Raji (cell line): ENCODE measurements around the gene DMD.

Experiments used
- POLR2A ChIP-seq: IDR thresholded peaks from 2 replicates; pipeline ENCODE4 v1.6.1; 2011; ENCODE audit warnings: low read depth, low read length, control low read depth; ENCODE audit not compliant: insufficient read depth

DMD gene

DNA sequence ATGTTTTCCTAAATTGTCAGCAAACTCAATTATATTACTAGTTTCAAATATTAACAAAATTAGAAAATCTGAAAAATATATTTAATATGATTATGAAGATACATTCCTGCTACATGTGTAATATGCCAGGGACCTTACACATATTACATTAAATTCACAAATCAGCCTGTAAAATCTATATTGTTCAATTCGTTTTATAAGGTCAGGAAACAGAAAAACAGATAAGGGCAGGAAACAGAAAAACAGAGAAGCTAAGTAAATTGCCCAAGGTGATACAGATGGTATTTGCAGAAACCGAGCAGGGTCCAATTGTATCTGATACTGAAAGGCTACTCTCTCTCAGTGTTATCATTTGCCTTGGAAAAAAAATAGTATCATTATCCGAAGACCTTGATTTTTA is 739.0 kb downstream of the DMD start:
- TF ChIP-seq POLR2A = no peak

DNA sequence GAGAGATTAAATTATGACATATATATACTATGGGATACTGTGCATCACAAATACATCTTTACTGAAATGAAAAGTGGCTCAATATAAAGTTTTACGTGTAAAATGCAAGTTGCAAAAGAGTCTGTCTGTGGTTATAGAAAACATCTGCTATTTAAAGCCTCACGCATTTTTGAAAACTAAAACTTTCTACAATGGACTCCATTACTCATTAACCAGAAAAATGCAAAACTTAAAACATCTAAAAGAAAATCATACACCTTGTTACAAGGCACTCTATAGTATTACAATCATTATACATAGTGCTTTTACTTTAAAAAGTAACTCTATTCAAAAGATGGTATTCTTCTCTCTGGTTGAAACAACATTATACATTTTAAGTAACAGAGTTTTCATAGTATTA is 755.6 kb downstream of the DMD start:
- TF ChIP-seq POLR2A = no peak

GRCh38 chrX:32451954-32452695 is 759.2 kb downstream of the DMD start:
- TF ChIP-seq POLR2A = no peak

DNA sequence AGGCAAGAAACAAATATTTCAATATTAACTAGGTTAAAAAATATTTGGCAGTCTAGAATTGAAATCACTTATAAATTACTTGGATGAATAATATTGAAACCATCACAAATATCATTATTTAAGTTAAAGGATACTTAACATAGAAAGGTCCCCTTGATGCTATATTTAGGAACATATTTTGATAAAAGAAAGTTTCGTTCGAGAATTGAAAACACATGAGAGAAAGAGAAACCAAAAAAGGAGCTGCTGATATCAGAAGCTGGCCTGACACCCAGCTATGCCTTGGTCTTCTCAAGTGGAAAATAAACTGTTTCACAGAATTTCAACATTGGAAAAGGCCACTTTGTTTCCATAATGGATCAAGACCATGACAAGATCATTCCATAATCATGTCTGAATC is 762.4 kb downstream of the DMD start:
- TF ChIP-seq POLR2A = no peak

DNA sequence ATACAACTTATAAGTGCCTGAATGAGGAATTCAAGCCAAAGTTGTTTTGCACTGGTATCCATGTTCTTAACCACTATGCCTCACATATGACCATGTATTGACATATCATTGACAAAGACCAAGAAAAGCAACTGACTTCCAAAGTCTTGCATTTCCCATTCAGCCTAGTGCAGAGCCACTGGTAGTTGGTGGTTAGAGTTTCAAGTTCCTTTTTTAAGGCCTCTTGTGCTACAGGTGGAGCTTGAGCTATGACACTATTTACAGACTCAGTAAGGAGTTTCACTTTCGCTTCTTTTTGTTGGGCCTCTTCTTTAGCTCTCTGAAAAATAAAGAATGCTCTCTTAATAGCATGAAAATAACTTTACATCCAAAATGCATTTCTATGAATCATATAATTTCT is 763.0 kb downstream of the DMD start:
- no peak for TF ChIP-seq POLR2A

GRCh38 chrX:32447640-32448039 is 763.7 kb downstream of the DMD start:
- no peak for TF ChIP-seq POLR2A

- no peak for TF ChIP-seq POLR2A
These were observed 767.5 kb downstream of the DMD start for GRCh38 chrX:32443841-32444240.

DNA sequence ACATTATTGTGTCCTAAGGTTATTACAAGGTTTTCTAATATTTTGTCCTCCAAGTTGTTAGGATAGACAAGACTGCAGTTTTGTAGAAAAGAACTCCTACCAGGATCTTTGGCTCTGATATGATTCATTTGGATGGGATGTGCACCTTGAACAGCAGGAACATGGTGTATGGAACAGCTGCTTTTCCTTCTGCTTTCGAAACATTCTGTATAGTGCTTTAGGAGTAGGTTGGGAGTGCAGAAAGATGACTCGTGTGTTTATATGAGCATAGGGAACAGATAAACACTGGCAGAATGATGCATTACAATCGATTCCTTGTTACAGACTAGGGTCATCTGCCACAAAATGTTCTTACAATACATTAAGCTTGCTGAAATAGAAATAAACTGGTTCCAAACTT is 790.1 kb downstream of the DMD start:
- TF ChIP-seq POLR2A = no peak

GRCh38 chrX:32408389-32408788 is 803.0 kb downstream of the DMD start:
- no peak for TF ChIP-seq POLR2A

DNA sequence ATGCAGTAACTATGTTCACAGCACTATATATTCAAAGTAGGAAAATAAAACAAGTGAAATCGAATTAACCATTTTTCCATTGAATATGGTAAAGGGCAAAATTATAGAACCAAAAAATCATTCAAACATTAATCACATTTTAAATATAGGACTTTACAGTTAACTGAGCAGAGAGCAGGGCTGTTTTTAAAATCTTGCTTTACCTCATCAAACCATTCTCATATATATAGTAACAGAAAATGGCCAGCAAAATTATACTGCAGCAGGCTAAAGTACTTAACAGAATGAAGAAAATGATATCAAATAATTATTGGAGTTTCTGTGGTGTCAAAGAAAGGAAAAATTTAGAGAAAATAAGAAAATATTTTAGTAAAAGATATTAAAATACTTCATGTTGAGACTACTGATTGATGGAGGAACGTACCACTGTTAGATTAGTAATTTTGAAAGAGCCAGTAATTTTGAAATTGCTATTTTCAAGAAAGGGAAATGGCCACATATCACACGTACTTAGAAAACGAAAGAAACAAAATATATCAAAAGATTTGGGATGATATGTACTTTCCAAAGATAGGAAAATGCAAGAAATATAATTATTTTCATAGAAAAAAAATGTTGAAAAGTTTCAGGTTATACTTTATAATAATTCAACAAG is 813.7 kb downstream of the DMD start:
- TF ChIP-seq POLR2A = no peak

DNA sequence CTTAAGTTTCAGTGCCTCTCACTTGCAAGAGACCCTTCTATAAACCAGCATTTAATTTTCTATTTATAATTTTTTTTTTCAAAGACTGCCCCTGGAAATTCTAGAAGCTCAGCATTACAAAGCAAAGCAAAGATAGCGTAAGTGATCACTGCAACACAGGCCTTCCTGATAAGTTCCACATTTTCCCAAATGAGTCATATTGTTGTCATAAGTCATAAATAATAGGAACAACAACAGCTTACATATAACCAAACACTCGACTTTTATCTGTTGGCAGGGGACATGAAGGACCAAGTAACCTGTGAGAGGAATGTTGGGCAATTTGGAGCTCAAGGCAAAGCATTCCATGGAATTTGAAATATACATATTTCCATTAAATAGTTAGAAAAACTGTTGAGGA is 815.5 kb downstream of the DMD start:
- TF ChIP-seq POLR2A = no peak

DNA sequence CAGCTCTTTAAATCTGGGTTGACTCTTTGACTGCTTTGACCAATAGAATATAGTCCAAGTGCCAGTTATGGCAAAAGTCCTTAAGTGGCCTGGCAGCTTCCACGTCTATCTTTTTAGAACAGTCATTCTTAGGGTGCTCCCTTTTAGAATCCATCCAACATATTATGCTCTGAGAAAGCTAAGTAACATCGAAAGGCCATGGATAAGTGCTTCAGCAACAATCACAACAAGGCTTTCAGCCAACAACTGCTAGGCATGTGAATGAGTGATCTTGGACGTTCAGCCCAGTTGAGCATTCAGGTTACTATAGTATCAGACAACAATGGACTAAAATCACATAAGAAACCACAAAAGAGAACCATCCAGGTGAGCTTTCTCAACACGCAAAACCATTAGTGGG is 818.7 kb downstream of the DMD start:
- no peak for TF ChIP-seq POLR2A

GRCh38 chrX:32370456-32371205 is 840.7 kb downstream of the DMD start:
- no peak for TF ChIP-seq POLR2A

DNA sequence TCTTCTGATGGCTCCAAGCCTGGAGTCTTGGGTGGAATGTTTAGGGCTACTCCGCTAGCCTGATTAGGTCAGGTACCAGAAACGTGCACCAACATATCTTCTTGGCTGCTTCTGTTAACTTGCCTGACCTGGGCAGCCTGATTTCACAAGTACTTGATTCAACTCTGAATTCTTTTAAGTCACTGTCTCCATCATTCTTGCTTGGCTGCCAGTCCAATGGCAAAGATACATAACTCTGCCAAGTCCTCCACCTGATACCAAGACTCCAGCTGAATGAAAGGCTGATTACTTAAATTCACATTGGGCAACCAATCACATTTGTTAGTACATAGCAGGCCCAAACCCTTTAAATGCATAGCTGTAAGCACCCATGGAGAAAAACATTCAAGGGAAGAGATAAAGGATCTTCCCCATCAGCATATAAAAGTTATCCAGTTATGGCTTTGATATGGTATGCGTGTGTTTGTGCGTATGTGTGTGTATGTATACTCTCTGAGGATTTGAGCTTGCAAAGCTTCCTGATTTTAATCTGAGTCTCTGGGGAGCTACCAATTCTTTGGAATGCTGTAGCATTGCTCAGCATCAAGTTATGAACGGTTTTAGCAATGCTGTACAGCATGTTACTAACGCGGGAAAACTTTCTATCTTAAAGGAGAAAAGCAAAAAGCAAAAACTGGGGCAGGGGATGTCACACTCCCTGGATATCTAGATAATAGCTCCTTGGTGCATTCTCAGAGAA is 917.2 kb downstream of the DMD start:
- no peak for TF ChIP-seq POLR2A

DNA sequence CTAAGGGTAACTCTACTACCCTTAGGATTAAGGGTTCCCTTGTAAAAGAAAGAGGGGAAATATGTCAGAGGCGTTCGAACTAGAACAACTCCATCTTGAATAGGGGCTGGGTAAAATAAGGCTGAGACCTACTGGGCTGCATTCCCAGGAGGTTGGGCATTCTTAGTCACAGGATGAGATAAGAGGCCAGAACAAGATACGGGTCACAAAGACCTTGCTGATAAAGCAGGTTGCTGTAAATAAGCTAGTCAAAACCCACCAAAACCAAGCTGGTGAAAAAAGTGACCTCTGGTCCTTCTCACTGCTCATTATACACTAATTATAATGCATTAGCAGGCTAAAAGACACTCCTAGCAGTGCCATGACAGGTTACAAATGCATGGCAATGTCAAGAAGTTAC is 922.0 kb downstream of the DMD start:
- TF ChIP-seq POLR2A = no peak
